Breast epithelium (tissue), 4 donors: Measurements from ENCODE around the gene MRPS6. TPM values are rescaled to one million over a fixed set of nuclear protein-coding genes. Genes with fewer than 3 reads are reported as not detected.

ENCODE experiments used
- DNase-seq, 2 donors: peaks; one replicate each; pipeline ENCODE4 v3.0.0-alpha.2; 2019; ENCODE audit warnings: low spot score in 2 of 2
- H3K27ac ChIP-seq, 2 donors: fragments of 200-600 bp; sonication (generic) in 1 of 2; one replicate each; pipeline ENCODE4 v1.5.1; 2016 to 2019; ENCODE audit warnings: mild to moderate bottlenecking in 1 of 2
- H3K27me3 ChIP-seq, 2 donors: fragments of 200-600 bp; sonication (generic) in 1 of 2; one replicate each; pipeline versions ENCODE4 v1.5.1 to v1.6.0; 2017 to 2019; ENCODE audit warnings: control low read depth in 1 of 2, mild to moderate bottlenecking in 1 of 2
- H3K36me3 ChIP-seq: fragments of 200-600 bp; one replicate; pipeline ENCODE4 v1.5.1; 2019
- H3K4me1 ChIP-seq, 2 donors: fragments of 200-600 bp; sonication (generic); one replicate each; pipeline ENCODE4 v1.5.1; 2016 to 2019; ENCODE audit warnings: control low read depth in 1 of 2
- H3K4me3 ChIP-seq, 3 donors: fragments of 200-600 bp; sonication (generic); 1 replicate in 2 of 3; 2 replicates in 1 of 3; pipeline ENCODE4 v1.5.1; 2016 to 2019; ENCODE audit warnings: mild to moderate bottlenecking in 3 of 3, moderate library complexity in 2 of 3
- H3K9me3 ChIP-seq, 2 donors: fragments of 200-600 bp; sonication (generic) in 1 of 2; one replicate each; pipeline ENCODE4 v1.5.1; 2016 to 2019; ENCODE audit warnings: control low read depth in 1 of 2
- POLR2A ChIP-seq: fragments of 450-650 bp; IDR thresholded peaks from one replicate; pipeline ENCODE4 v1.6.1; 2016; ENCODE audit warnings: antibody characterized with exemption, mild to moderate bottlenecking, moderate library complexity
- POLR2AphosphoS5 ChIP-seq, 3 donors: sonication (generic); formaldehyde crosslinking; IDR thresholded peaks; one replicate each; pipeline ENCODE4 v1.6.1; 2017; ENCODE audit warnings: antibody characterized with exemption in 3 of 3
- intact Hi-C: fragments of 100-400 bp; cut with DNase I; formaldehyde crosslinking; loops from one replicate; pipeline ENCODE4 v1.15.1; 2023; ENCODE audit warnings: low total_unique reads
- total RNA-seq, 3 donors: library from RNA; depleted of rRNA; stranded (reverse); fragments of >200 nt; gene quantifications; one replicate each; pipeline ENCODE4 v1.1.0, GENCODE V29; 2016
- TF ChIP-seq, protein P1 (sequence below), 3 donors: fragments of 450-650 bp; IDR thresholded peaks; one replicate each; pipeline ENCODE4 v1.5.1; 2016 to 2017; ENCODE audit warnings: antibody characterized with exemption in 3 of 3, mild to moderate bottlenecking in 3 of 3, moderate library complexity in 3 of 3

The MRPS6 gene
- total RNA-seq, 3 donors from 2014 or later: 22.3 to 40.6 (median 26.5) TPM

DNA sequence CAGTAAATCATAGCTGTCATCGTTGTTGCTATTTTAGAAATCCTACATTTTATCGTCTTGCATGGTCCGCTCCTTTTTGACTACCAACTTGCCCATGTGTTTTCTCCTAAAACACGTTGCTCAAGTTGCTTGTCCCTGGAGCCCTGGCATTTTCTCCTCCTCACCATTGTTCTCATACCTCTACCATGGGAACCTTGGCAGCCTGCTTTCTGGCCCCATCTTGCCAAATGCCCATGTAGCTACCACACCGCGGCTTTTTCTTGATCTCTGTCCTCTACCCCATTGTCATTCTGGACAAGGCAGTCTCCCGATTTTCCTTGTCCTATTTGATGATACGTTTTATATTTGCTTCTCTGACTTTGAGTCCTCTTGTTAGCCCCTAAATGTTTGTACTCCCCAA, 50.2 kb downstream of the MRPS6 start:
- Histone ChIP-seq H3K27ac (no peak overlapping the region), H3K27me3 (no peaks in the 10 kb centered on the region), H3K36me3 (no peaks in the 10 kb centered on the region), H3K9me3 (no peaks in the 10 kb centered on the region), H3K4me3 (no peak overlapping the region), H3K4me1 (no peaks in the 10 kb centered on the region)
- intact Hi-C loops: no loop called here
- DNase-seq: no peak
- no peak for TF ChIP-seq POLR2AphosphoS5 (IDR thresholded peaks at IDR 0.05)
- no peak for TF ChIP-seq POLR2A
- TF ChIP-seq, protein P1, sequence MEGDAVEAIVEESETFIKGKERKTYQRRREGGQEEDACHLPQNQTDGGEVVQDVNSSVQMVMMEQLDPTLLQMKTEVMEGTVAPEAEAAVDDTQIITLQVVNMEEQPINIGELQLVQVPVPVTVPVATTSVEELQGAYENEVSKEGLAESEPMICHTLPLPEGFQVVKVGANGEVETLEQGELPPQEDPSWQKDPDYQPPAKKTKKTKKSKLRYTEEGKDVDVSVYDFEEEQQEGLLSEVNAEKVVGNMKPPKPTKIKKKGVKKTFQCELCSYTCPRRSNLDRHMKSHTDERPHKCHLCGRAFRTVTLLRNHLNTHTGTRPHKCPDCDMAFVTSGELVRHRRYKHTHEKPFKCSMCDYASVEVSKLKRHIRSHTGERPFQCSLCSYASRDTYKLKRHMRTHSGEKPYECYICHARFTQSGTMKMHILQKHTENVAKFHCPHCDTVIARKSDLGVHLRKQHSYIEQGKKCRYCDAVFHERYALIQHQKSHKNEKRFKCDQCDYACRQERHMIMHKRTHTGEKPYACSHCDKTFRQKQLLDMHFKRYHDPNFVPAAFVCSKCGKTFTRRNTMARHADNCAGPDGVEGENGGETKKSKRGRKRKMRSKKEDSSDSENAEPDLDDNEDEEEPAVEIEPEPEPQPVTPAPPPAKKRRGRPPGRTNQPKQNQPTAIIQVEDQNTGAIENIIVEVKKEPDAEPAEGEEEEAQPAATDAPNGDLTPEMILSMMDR (IDR thresholded peaks at IDR 0.05): no peak

DNA sequence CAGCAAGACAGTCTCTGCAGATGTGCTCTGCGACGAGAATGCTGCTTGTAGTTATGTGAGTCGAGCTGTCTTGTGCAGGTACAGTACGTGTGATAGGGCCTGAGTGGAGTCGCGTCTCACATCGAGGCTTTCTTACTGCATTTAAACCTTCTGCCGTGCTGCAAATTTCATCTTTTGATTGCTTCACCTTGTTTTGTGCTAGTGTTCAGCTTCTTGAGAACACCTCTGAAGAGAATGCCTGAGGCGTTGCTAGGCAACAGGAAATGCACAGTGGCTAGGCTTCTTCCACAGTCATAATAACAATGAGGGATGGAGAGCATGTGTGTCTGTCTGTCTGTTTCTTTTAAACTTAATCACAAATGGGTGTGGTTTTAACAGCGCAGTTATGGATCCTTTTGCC, 52.9 kb downstream of the MRPS6 start:
- Histone ChIP-seq H3K27ac (no peak overlapping the region), H3K4me1 (peaks cover 0 to 13% of the 10 kb centered on the region in 2 donors), H3K36me3 (no peaks in the 10 kb centered on the region), H3K27me3 (no peaks in the 10 kb centered on the region), H3K9me3 (no peaks in the 10 kb centered on the region), H3K4me3 (no peak overlapping the region)
- DNase-seq: no peak
- intact Hi-C loops: no loop called here
- TF ChIP-seq POLR2AphosphoS5 (IDR thresholded peaks at IDR 0.05): no peak
- TF ChIP-seq, protein P1 (IDR thresholded peaks at IDR 0.05): no peak
- TF ChIP-seq POLR2A: no peak

DNA sequence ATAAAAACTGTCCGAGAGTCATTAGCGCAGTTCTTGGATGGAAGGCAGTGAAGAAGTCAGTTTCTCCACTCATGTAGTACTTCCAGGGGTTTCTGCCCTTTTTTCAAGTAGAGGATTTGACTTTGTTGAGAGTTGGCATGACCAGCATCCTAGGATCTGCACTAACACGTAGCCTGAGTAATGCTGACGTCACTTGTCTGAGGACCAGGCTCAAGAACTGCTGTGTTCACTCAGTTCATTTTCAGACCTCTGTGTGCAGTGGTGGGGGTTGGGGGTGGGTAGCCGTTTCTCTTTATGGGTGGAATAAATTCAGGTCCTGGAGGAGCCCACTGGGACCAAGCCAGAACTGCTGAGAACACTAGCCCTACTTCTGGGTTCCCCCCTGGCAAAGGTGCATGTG, 53.3 kb downstream of the MRPS6 start:
- no peaks in the 10 kb centered on the region for H3K27me3 ChIP-seq
- no peak overlapping the region for H3K27ac ChIP-seq
- no peaks in the 10 kb centered on the region for H3K9me3 ChIP-seq
- DNase-seq: no peak
- H3K36me3 ChIP-seq: no peaks in the 10 kb centered on the region
- peaks cover 0 to 13% of the 10 kb centered on the region in 2 donors for H3K4me1 ChIP-seq
- intact Hi-C loops: no loop called here
- no peak for TF ChIP-seq POLR2AphosphoS5 (IDR thresholded peaks at IDR 0.05)
- no peak for TF ChIP-seq POLR2A
- TF ChIP-seq, protein P1 (IDR thresholded peaks at IDR 0.05): no peak
- no peak overlapping the region for H3K4me3 ChIP-seq

DNA sequence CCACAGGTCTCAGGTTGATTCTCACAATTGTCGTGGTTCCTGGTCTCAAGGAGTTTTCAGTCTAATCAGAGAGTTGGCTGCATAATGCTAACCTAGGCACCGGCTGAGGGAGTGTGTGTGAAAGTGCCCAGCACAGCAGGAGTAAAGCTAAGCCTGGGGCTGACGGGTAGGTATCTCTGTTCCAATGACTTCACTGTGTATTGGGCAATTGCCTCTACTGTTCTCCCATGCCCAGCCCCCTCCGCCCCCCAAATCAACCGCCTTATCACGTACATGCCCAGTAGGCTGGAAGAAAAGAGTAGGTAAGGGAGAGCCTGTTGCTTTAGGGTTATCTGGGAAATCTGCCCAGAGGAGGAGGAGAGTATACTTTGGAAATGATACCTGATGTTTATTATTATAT, 54.7 kb downstream of the MRPS6 start:
- no peaks in the 10 kb centered on the region for H3K9me3 ChIP-seq
- H3K4me1 ChIP-seq: peaks cover 0 to 13% of the 10 kb centered on the region in 2 donors
- no peak overlapping the region for H3K4me3 ChIP-seq
- intact Hi-C loops: no loop called here
- H3K36me3 ChIP-seq: no peaks in the 10 kb centered on the region
- no peak for DNase-seq
- H3K27ac ChIP-seq: no peak overlapping the region
- TF ChIP-seq POLR2A (no peak), POLR2AphosphoS5 (IDR thresholded peaks at IDR 0.05) (no peak)
- TF ChIP-seq, protein P1 (IDR thresholded peaks at IDR 0.05): no peak
- H3K27me3 ChIP-seq: no peaks in the 10 kb centered on the region

DNA sequence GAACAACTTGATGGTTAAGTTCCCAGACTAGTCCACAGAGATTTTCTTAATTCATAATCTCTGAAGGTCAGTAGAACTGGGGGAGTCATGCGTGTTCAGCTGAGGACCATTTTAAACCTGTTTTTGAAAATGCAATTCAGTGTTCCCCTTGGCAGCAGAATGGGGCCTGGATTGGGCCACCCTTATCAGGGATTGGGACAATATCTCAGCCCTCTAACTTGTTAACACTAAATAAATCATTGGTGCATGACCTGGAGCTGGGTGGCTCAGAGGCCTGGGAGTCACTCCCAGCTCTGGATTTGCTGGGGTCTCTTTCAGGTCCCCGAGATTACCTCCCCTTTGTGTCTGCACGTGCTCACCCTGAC, 55.3 kb downstream of the MRPS6 start:
- no peaks in the 10 kb centered on the region for H3K36me3 ChIP-seq
- intact Hi-C loops: no loop called here
- H3K27me3 ChIP-seq: no peaks in the 10 kb centered on the region
- TF ChIP-seq POLR2A: no peak
- TF ChIP-seq, protein P1 (IDR thresholded peaks at IDR 0.05): no peak
- no peak for TF ChIP-seq POLR2AphosphoS5 (IDR thresholded peaks at IDR 0.05)
- H3K4me3 ChIP-seq: no peak overlapping the region
- H3K27ac ChIP-seq: peak overlapping the region in 1 of 2 donors; percentile 35
- no peaks in the 10 kb centered on the region for H3K9me3 ChIP-seq
- peaks cover 0 to 13% of the 10 kb centered on the region in 2 donors for H3K4me1 ChIP-seq
- no peak for DNase-seq
